Measurements from ENCODE around the gene OASL.

DNA sequence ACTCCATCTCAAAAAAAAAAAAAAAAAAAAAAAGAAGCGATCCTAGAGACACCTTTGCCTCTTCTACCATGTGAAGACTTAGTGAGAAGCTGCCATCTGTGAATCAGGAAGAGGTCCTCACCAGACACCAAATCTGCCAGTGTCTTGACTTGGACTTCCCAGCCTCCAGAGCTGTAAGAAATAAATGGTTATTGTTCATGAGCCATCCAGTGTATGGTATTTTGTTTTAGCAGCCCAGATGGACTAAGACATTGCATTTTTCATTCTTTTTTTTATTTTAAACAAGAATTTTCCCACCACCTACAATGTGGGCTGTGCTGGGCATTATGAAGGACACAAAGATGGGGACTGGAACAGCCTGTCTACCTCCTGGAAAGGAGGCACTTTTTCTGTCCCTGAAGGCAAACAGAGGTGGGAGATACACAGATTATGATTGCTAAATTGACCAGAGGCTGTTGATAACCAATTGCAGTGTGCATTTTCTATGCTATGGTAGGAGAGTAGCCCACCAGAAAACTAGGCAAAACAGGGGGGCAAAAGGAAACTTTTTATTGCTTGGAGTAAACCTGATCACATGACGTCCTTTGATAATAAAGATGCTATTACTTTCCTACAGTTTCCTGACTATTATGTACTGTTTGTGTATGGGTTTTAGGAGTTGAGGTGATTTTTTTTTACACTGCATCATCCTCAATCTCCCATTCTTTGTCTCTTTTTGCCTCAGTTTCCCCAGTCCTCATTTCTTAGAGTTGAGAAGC lies 20.0 kb downstream of the OASL start:
- TF ChIP-seq USF2 (IDR thresholded peaks at IDR 0.05) = no peak
- TF ChIP-seq POLR2A (IDR thresholded peaks at IDR 0.05; ENCODE audit: low read length) = no peak
- TF ChIP-seq KDM5A (IDR thresholded peaks at IDR 0.05) = no peak
- no peak for TF ChIP-seq CTCF (IDR thresholded peaks at IDR 0.05)
- TF ChIP-seq, protein P1, sequence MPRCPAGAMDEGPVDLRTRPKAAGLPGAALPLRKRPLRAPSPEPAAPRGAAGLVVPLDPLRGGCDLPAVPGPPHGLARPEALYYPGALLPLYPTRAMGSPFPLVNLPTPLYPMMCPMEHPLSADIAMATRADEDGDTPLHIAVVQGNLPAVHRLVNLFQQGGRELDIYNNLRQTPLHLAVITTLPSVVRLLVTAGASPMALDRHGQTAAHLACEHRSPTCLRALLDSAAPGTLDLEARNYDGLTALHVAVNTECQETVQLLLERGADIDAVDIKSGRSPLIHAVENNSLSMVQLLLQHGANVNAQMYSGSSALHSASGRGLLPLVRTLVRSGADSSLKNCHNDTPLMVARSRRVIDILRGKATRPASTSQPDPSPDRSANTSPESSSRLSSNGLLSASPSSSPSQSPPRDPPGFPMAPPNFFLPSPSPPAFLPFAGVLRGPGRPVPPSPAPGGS (IDR thresholded peaks at IDR 0.05) = no peak
- no peak for TF ChIP-seq EP300 (IDR thresholded peaks at IDR 0.05)
- TF ChIP-seq MAFK (IDR thresholded peaks at IDR 0.05; ENCODE audit: partially characterized antibody) = no peak
- no peak for TF ChIP-seq RCOR1 (IDR thresholded peaks at IDR 0.05; ENCODE audit: low read depth, low read length)
- no peak for TF ChIP-seq BHLHE40 (IDR thresholded peaks at IDR 0.05; ENCODE audit: low read depth, low read length)
- TF ChIP-seq EHF (CRISPR knock-in tag; IDR thresholded peaks at IDR 0.05) = no peak
- TF ChIP-seq, protein P2, sequence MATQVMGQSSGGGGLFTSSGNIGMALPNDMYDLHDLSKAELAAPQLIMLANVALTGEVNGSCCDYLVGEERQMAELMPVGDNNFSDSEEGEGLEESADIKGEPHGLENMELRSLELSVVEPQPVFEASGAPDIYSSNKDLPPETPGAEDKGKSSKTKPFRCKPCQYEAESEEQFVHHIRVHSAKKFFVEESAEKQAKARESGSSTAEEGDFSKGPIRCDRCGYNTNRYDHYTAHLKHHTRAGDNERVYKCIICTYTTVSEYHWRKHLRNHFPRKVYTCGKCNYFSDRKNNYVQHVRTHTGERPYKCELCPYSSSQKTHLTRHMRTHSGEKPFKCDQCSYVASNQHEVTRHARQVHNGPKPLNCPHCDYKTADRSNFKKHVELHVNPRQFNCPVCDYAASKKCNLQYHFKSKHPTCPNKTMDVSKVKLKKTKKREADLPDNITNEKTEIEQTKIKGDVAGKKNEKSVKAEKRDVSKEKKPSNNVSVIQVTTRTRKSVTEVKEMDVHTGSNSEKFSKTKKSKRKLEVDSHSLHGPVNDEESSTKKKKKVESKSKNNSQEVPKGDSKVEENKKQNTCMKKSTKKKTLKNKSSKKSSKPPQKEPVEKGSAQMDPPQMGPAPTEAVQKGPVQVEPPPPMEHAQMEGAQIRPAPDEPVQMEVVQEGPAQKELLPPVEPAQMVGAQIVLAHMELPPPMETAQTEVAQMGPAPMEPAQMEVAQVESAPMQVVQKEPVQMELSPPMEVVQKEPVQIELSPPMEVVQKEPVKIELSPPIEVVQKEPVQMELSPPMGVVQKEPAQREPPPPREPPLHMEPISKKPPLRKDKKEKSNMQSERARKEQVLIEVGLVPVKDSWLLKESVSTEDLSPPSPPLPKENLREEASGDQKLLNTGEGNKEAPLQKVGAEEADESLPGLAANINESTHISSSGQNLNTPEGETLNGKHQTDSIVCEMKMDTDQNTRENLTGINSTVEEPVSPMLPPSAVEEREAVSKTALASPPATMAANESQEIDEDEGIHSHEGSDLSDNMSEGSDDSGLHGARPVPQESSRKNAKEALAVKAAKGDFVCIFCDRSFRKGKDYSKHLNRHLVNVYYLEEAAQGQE (IDR thresholded peaks at IDR 0.05) = no peak
